GM21367 (cell line): ENCODE data around the gene BMPR2.
"Not testable (repeated sequence)": the region's sequence is repeated elsewhere in the genome, so short reads cannot be mapped to it uniquely, and the experiment has no call there.

Experiments
- ATAC-seq: cut with Tn5 transposase; IDR thresholded peaks from one replicate; pipeline ENCODE4 v1.9.1; 2021; ENCODE audit not compliant: unreplicated experiment

Gene BMPR2

DNA sequence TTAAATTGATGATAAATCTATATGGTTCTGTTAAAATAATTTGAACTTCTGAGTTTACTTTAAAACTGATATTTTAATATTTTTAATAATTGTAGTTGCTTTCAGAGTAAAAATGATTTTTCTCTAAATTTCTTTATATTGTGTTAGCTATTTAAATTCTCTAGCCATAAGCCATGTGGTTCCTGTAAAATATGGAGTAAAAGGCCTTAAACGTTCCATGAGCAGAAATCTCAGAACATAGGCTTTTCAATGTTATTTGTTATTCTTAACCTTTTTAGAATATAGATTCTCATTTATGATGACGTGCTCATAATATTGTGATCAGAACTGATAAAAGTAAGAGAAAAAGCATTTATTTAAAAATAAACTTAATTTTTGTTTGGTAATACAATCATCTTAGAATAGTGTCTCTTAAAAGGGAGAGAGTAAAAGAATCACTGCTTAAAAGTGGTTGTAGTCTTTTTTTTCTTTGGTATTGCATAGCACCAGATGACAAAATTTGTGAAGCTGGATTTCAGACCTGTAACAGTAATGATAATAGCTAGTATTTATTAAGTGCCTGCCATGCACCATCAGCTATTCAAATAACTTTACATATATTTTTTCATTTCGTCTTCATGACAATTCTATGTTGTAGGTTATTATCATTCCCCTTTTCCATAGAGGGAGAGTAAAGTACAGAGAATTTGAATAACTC is 2.7 kb downstream of the BMPR2 start:
- ATAC-seq, result no peak

DNA sequence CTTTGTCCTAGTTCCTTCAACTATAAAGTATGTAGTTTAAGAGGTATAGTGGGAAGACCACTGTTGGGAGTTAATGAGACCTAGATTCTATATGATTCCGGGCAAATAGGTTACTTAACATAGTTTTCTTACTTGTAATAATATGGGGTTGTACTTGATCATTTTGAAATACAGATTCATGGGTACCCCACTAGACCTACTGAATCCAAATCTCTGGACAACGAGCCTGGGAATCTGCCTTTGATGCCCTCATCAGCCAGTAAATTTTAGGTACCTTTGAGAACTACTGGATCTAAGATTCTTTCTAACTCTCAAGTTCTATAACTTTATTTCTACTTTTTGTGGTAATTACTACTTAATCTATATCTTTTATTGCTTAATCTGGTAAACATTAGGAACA is 6.6 kb downstream of the BMPR2 start:
- ATAC-seq, result no peak

DNA sequence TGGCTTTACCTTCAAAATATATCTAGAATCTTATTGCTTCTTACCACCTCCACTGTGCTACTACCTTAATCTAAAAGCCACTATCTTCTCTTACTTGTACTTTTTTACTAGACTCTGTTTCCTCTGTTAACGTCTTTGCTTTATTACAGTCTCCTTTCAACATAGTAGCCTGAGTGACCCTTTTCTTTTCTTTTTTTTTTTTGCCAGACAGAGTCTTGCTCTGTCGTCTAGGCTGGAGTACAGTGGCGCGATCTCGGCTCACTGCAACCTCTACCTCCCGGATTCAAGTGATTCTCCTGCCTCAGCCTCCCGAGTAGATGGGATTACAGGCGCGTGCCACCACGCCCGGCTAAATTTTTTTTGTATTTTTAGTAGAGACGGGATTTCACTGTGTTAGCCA is 10.4 kb downstream of the BMPR2 start:
- not testable (repeated sequence) for ATAC-seq

DNA sequence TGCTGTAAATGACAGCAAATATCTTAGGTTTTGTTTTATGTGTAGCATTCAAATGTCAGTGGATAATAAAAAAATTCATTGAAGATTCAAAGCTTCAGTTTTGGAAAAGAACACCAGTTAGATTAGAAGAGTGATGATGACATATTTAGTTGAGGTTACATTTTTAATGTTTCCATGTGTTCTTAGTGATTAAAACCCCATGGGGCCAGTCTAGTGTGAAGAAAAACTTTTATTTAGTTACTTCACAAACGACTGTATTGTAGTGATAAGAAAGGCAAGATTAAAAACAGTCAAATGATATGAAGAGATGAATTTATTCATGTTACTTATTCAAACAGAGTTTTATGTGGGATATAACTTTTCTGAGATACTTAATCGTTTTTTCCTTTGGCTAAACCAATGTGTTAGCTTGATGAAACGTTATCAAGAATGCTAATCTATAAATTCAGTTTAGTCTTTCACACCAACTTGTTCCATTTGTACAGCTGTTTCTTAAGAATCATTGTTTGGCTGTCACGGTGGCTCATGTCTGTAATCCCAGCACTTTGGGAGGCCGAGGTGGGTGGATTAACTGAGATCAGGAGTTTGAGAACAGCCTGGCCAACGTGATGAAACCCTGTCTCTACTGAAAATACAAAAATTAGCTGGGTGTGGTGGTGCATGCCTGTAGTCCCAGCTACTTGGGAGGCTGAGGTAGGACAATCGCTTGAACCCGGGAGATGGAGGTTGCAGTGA is 11.6 kb downstream of the BMPR2 start:
- no peak for ATAC-seq

DNA sequence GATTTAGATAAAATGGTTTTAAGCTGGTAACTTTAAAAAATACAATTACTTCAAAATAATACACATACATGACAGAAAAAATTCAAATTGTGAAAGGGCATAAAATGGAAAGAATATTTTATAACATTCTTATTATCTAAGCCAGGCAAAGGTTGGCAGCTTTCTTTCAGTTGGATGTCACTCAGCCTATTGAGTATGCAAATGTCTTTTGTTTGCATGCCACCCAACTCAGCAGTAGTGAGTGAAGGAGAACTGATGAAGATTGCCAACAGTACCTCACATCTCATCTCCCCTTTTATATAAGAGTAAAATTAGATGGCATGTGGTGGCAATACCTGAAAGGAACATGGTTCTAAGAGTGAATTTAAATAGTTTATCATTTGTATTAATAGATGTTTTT is 24.8 kb downstream of the BMPR2 start:
- no peak for ATAC-seq

DNA sequence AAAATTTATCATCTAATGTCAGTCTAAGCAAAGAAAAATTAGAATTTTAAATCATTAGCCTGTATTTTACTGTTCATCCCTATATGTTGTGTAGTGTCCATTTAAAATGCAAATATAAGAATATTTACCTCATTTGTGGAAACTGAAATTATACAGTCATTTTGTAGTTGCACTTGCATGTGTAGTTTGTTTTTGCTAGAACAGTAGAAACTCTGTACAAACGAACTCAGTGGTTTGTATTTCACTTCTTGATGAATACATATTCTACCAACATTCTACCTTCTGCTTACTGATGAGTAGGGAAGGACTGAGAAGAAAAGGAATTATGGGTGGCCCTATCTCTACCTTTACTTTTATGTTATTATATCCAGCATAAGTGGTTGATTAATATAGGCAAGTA is 29.7 kb downstream of the BMPR2 start:
- no peak for ATAC-seq

DNA sequence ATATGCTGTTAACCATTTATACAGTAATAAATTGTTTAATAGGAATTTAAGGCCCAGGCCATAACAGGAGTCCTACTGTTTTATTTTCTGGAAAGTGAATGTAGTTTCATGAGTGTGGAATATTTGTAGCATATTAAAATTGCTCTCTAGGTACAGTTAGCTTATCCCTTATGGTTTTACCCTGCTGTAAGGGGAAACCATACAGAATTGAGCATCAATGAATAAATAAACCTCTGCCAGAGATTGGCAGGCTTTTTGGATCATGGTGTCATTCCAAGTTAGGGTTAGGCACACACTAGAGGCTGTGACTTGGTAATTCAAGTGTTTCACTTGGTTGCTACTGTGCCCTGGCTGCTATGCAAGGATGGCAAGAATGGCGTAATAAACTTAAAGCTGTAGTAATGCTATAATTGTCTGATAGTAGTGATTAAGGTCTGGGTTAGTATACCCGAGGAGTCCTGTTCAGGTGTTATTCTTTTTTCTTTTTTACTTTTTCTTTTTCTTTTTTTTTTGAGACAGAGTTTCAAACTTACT is 30.4 kb downstream of the BMPR2 start:
- ATAC-seq, result no peak

DNA sequence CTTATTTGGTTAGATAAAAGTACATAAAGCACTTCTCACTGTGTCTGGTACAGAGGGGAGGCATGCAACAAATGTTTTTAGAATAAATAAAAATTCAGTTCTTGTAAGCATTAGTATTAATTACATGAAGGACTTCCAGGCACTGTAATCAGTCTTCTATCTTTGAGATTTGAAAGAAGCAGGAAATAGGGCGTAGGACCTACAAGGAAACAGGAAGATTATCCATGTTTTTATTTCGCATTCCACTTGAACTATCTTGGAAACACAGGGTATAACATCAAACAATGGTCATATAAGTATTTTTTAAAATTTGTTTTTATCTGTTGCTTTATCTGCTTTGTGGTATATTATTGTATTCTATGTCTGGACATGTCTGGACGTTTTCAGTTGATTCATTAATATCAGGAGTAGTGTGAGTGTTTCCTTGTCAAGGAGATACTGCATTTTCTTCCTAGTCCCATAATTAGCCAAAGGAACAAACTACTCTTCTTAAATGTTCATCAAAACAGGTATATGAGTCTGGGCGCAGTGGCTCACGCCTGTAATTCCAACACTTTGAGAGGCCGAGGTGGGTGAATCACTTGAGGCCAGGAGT is 32.5 kb downstream of the BMPR2 start:
- ATAC-seq, result no peak

DNA sequence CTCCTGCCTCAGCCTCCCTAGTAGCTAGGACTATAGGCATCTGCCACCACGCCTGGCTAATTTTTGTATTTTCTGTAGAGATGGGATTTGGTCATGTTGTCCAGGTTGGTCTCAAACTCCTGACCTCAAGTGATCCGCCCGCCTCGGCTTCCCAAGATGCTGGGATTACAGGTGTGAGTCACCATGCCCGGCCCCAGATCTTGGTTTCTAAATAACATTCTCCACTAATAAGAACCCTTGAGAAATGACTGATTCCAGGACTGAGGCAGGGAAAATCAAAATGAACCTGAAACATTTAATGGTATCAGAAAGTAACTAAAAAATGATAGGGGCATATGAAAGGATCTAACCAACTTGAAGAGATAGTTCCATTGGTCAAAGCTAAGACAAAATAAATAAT is 34.0 kb downstream of the BMPR2 start:
- ATAC-seq, result no peak

DNA sequence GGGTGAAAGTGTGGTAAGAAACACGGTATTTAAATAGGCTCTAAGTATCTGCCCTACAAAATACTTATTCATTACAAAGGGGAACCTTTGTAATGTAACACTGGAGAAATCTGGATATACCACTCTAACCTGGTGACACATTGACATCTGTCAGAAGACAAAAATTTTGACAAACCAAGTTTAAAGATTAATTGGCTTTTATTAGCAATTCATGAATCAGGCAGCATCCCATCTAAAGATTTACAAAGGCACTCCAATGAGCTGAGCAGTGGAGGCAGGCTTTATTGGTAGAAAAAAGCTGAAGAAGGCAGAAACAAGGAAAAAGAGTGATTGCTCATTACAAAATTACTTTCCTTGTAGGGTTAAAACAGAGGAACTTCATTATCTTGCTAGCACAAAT is 35.0 kb downstream of the BMPR2 start:
- ATAC-seq, result no peak

DNA sequence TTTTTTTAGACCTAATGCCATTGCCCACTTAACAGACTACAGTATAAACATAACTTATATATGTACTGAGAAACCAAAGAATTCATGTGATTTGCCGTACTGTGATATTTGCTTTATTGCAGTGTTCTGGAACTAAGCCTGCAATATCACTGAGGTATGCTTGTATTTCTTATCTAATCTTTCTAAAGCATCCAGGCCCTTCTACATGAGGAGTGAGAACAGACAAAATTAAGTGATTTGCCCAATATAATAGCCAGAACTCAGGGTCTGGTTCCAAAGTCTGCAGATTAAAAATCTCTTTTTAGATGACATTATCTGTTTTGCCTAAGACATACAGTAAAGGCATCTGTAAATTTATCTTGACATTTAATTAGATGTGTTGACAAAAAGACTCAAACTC is 41.9 kb downstream of the BMPR2 start:
- ATAC-seq, result no peak

DNA sequence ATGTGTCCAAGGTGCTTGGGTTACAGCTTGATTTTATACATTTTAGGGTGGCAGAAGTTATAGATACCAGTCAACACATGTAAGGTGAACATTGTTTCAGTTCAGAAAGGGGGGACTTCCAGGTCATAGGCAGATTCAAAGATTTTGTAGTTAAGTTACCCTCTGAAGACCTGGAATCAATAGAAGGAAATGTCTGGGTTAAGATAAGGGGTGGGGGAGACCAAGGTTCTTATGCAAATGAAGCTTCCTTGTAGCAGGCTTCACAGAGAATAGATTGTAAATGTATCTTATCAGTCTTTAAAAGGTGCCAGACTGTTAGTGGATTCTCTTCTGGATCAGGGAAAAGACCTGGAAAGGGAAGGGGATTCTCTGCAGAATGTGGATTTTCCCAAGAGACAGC is 42.4 kb downstream of the BMPR2 start:
- no peak for ATAC-seq

DNA sequence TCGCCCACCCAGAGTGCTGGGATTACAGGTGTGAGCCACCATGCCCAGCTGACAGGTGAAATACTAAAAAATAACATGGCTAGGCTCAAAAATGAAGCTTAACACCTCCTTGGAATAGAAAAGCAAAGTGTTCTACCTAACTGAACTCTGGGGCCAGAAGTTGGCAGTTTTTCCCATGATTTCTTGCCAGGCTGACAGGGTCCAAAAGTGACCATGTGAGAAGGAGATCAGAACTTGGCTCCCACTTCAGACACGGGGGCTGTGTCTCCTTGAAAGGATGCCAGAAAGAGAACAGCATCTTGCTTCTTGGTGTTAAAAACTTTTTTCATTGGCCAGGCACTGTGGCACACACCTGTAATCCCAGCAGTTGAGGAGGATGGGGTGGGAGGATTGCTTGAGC is 47.0 kb downstream of the BMPR2 start:
- ATAC-seq, result no peak

DNA sequence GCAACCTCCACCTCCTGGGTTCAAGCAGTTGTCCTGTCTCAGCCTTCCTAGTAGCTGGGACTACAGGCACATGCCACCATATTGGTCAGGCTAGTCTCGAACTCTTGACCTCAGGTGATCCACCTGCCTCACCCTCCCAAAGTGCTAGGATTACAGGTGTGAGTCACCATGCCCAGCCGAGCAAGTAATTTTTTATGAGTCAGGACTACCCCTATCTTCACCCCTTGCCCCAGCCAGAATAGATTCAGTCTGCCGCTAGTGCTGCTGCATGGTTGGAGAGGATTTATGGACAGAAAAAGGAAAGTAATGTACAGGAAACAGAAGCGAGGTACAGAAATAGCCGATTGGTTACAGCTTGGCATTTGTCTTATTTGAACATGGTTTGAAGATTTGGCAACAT is 48.9 kb downstream of the BMPR2 start:
- no peak for ATAC-seq

DNA sequence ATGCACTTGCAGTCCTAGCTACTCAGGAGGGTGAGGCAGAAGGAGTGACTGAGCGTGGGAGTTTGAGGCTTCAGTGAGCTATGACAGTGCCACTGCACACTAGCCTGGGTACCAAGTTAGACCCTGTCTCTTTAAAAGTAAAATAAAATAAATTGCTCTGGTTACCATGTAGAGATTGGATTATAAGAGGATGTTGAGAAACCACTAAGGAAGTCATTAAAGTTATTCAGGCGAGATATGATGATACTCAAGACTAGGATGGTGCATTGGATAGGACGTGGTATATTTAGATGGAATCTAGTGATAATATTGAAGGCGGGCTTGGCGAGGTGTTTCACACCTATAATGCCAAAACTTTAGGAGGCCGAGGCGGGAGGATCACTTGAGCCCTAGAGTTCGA is 50.6 kb downstream of the BMPR2 start:
- no peak for ATAC-seq

DNA sequence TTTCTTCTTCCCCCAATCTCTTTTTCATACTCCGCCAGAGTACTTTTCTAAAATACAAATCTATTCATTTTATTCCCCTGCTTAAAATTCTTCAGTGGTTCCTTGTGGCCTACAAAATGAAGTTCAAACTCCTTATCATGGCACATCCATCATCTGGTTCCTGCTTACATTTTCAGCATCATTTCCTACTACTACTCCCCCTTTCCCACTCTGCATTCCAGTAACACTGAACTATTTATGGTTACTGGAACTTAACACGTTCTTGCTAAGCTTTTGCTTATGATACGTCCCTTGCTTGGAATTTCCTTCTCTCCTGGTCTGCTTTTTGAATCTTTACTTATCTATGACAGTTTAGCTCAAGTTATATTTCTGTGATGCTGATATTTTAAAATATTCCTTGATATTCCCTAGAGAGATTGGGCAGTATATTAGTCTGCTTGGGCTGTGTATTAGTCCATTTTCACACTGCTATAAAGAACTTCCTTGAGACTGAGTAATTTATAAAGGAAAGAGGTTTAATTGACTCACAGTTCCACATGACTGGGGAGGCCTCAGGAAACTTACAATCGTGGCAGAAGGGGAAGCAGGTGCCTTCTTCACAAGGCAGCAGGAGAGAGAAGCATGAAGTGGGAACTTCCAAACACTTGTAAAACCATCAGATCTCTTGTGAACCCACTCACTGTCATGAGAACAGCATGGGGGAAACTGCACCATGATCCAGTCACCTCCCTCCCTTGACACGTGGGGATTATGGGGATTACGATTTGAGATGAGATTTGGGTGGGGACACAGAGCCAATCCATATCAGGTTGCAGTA is 53.2 kb downstream of the BMPR2 start:
- no peak for ATAC-seq

DNA sequence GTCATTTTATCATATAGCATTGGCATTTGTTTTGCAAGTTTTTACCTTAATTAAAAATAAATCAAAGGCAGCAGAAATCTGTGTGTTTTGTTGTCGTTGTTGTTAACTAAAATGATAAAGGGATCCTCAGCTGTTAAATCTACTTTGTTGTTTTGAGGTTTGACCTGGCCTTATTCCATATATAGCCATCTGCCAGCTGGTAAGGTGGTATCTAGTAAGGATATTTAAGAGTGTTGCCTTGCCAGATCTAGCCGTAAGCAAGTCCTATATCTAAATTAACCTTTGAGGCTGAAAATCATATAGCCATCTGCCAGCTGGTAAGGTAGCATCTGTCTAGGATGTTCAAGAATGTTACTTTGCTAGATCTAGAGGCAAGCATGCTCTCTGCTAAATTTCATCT is 56.6 kb downstream of the BMPR2 start:
- no peak for ATAC-seq

DNA sequence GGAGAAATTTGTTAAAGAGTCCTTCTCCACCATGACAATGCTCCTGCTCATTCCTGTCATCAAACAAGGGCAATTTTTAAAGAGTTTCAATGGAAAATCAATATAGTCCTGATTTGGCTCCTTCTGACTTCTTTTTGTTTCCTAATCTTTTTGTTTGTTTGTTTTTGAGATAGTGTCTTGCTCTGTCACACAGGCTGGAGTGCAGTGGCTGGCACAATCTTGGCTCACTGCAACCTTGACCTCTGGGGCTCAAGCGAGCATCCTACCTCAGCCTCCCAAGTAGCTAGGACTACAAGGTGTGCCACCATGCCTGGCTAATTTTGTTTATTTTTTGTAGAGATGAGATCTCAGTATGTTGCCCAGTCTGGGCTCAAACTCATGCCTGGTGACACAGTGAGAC is 58.3 kb downstream of the BMPR2 start:
- no peak for ATAC-seq

DNA sequence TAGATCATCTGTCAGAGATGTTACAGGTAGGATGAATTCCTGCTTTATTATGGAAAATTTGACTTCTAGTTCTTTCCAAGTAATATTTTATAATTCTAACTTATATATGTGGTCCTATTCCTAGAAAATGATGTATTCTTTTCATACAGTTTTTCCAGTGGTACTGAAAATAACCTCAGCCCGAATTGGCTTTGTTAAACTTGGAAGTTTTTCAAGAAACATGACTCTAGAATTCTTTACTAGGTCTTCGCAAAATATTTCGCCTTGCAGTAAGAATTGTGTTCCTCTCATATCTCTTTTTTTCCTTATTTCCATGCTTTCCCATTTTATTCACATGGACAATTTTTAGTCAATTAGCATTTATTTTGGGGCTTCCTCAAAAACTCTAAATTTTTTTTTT is 60.5 kb downstream of the BMPR2 start:
- ATAC-seq, result no peak

DNA sequence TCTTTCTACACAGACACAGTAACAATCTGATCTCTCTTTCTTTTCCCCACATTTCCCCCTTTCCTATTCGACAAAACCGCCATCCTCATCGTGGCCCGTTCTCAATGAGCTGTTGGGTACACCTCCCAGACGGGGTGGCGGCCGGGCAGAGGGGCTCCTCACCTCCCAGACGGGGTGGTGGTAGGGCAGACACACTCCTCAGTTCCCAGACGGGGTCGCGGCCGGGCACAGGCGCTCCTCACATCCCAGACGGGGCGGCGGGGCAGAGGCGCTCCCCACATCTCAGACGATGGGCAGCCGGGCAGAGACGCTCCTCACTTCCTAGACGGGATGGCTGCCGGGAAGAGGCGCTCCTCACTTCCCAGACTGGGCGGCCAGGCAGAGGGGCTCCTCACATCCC is 64.0 kb downstream of the BMPR2 start:
- not testable (repeated sequence) for ATAC-seq

DNA sequence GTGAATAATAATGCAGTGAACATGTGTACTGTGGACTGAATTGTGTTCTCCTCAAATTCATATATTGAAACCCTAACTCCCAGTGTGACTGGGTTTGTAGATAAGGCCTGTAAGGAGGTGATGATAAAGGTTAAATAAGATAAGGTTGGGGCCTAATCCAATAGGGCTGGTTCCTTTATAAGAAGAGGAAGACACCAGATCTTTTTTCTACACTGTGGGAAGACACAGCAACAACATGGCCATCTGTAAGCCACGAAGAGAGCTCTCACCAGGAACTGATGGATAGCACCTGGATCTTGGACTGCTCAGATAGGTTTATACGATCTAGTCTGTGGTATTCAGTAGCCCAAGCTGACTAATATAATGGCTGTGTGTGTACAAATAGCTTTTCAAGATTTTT is 66.8 kb downstream of the BMPR2 start:
- no peak for ATAC-seq
